Left hindlimb (tissue), 1 donor: ENCODE data around the gene HORMAD2.
A peak's percentile ranks its signal among the peaks of the same experiment; 100 is the strongest.

Source experiments
- DNase-seq: peaks from one replicate; pipeline ENCODE4 v3.0.0-alpha.2; 2018

The HORMAD2 gene

GRCh38 chr22:30079952-30080533 lies at the start of gene HORMAD2:
TSS of gene HORMAD2 (plus strand) at chr22:30080464. CDS start at chr22:30093953, 13,489 bp downstream.
- peak; percentile 48 for DNase-seq

DNA sequence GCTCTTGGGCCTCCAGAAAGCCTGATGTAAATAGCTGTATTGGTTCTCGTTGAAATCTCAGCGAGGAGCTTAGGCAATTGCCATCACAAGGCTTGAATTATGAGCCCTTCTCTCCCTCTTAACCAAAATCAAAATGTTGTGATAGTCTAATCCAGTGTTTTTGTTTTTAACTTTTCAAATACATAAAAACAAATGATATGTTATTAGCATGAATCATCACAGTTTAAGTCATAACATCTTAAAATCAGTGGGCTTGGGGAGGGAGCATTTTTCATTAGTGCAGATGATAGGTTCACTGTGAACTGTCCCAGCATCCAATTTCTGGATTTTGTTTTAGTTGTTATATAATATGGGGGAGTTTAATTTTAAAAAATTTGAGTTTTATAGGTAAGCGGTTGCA lies 48.9 kb upstream of the HORMAD2 start:
- DNase-seq = no peak

GRCh38 chr22:30031764-30032455 lies 48.4 kb upstream of the HORMAD2 start:
- DNase-seq = no peak

DNA sequence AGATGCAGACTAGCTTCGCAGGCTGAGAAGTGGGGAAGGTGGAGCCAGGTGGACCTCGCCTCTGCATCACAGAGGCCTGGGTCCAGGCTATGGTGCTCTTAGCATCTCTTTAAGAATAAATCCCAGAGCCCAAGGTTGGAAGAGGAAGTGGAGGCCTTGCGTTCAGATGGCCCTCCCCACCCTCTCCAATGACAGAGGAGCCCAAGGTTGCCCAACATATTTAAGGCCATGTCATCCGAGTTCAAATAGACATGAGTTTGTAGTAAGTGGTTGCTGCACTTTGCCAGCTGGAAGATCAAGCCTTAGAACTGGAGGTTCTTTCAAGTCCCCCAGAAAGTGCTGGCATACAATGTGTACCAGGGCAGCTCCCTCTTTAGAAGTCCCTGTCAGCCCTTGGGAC lies 47.1 kb upstream of the HORMAD2 start:
- no peak for DNase-seq

- DNase-seq = no peak
Observed at GRCh38 chr22:30033901-30034300, 46.4 kb upstream of the HORMAD2 start.

- no peak for DNase-seq
Observed at GRCh38 chr22:30036656-30037055, 43.6 kb upstream of the HORMAD2 start.

GRCh38 chr22:30038219-30038618 lies 42.0 kb upstream of the HORMAD2 start:
- peak; percentile 40 for DNase-seq

GRCh38 chr22:30040499-30041260 lies 39.6 kb upstream of the HORMAD2 start:
- DNase-seq = no peak

DNA sequence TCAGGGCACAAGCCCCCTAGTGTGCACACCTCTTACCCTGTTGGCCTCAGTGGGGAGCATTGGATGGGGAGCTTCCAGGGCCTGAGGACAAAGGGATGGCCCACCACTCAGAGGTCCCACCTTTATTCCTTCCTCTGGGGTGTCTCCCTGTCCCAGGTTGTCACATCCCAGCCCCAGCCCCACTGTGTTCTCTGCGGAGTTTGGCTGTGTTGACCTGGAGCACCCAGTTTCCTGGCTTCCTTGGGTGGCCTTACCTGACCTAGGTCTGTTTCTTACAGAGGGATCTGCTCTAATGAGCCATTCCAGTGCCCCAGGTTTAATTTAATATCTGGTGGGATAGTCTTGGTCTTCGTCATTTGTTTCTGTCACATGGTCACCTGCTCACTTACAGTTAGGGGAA lies 38.8 kb upstream of the HORMAD2 start:
- no peak for DNase-seq

DNA sequence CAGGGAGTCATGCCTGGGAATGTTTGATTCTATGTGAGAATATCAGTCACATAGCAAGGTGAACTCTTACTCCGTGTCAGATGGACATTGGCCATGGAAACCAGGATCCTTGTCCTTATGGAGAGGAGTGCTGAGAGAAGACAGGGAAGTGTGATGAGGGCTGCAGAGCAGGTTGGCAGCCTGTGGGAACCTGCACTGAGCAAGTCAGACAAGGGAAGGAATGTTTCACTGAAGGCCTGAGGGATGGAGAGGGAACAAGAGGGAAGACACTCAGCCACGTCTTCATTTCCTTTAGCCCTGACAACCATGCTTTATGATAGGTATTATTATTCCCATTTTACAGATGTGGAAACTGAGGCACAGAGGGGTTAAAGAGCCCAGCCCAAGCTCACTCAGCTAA lies 38.4 kb upstream of the HORMAD2 start:
- DNase-seq = no peak

- no peak for DNase-seq
Observed at GRCh38 chr22:30043161-30043560, 37.1 kb upstream of the HORMAD2 start.

GRCh38 chr22:30044369-30044768 lies 35.9 kb upstream of the HORMAD2 start:
- DNase-seq = peak; percentile 51

GRCh38 chr22:30044881-30045493 lies 35.3 kb upstream of the HORMAD2 start:
- DNase-seq = no peak

- no peak for DNase-seq
Observed at GRCh38 chr22:30045494-30045887, 34.8 kb upstream of the HORMAD2 start.

DNA sequence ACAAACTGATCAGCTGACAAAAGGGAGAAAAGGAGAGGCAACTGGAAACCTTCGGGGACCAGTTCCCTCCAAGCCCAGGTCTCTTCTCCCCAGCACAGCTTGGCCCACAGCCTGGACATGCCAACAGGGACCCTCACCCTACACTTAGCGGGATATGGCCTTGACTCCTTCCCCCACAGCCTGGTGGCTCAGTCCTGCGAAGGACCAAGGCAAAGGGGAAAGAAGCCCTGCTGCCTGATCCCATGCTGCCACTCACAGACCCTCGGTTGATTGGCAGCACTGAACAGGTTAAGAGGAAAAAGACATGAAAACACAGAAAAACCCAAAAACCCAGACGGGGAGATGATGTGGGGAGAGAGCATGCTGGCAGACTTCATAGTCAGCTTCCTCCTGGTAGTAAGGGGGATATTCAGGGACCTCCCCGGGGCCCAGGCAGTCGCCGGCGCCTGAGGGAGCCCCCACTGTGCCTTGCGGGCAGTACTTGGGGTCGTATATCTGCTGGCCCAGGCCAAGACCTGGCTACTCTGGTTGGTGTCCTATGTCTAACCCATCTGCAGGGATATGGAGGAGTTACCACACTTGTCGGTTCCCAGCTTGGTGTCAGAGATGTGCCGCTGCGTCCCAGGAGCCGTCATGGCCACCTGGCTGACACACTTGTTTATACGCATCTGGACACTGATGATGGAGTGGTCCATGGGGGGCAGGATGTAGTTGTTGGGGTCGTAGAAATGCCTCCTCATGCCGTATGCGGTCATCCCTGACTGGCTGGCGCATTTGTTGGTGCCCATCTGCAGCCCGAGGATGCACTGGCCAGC lies 34.2 kb upstream of the HORMAD2 start:
- no peak for DNase-seq

GRCh38 chr22:30046716-30047363 lies 33.4 kb upstream of the HORMAD2 start:
- no peak for DNase-seq

GRCh38 chr22:30047364-30047738 lies 32.9 kb upstream of the HORMAD2 start:
- DNase-seq = no peak

DNA sequence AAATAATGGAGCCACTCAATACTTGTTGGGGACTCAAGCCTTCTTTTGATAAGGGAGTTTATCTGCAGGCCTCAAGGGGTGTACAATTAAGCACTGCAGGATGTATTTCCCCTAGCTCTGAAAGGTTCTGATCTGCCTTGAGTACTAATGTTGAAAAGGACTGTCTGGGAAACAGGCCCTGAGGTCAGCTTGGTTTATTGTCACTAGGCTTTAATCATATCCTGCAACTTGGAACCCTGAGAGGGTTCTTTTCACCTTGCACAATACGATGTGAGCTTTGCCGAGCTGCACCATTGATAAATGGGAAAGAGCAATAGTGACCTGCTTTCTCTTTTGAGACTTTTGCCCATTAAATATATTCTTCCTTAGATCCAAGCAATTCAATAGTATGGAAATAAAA lies 31.6 kb upstream of the HORMAD2 start:
- no peak for DNase-seq

GRCh38 chr22:30054067-30054763 lies 26.0 kb upstream of the HORMAD2 start:
- no peak for DNase-seq

DNA sequence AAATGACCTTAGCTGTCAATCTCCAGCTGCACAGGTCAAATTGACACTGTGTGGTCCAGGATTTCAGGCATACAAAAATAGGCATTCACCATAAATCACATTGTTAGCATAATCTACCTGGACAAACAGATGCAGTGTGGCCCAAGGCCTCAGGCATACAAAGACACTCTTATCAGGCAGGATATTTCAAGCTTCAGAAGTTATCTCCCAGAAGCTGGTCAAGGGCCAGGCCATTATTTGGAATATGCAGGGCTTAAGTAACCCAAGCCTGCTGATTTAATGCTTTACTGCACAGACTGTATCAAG lies 25.5 kb upstream of the HORMAD2 start:
- DNase-seq = no peak

DNA sequence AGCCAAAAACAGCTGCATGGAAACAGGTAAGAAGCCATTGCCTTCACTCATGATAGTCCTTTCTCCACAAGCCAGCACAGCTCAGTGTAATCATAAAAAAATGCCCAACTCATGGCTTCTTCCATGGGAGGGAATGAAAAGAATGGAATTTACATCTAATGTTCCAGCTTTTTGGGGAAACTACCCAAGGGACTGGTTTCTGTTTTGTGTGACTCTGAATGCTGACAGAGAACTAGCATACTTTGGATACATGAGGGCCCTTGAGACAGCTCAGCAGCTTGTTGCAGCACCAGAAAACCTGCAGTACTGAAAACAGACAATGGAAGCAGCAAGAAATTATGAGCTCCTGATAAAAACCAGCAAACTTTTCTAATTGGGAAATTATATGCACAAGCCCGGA lies 24.2 kb upstream of the HORMAD2 start:
- no peak for DNase-seq

- DNase-seq = no peak
Observed at GRCh38 chr22:30057375-30057774, 22.9 kb upstream of the HORMAD2 start.
